OCI-LY7 (cell line): ENCODE measurements around the gene ARHGAP24. TPM values are rescaled to one million over a fixed set of nuclear protein-coding genes. Genes with fewer than 3 reads are reported as not detected.

Experiments
- BruUV-seq: library from RNA; stranded (reverse); fragments of 400-500 nt; replicated peaks from 2 replicates; lab custom pipeline; 2021; lab: Mats Ljungman, UMichigan
- CTCF ChIA-PET: fragments of 300-600 bp; sonication (Branson Sonifier 250); formaldehyde crosslinking; loops from one replicate; lab custom pipeline; 2022; ENCODE audit warnings: antibody characterized with exemption; ENCODE audit not compliant: unreplicated experiment; lab: Charles Lee
- POLR2A ChIA-PET: fragments of 300-600 bp; sonication (Branson Sonifier 250); formaldehyde crosslinking; loops from one replicate; lab custom pipeline; 2022; ENCODE audit warnings: antibody characterized with exemption; lab: Charles Lee
- DNase-seq: peaks from one replicate; pipeline ENCODE4 v3.0.0-alpha.2; 2015; ENCODE audit warnings: low spot score
- H2AFZ ChIP-seq: fragments of 200-600 bp; sonication (generic), shearing (Covaris generic); 2 replicates; pipeline ENCODE4 v1.6.1; 2014; ENCODE audit warnings: mild to moderate bottlenecking, antibody characterized with exemption, low read length, moderate library complexity
- H3K27ac ChIP-seq: fragments of 200-600 bp; sonication (generic); 2 replicates; pipeline ENCODE4 v1.5.1; 2014; ENCODE audit warnings: mixed run types, low read depth, mild to moderate bottlenecking, moderate library complexity, low read length, inconsistent platforms; ENCODE audit not compliant: poor library complexity, severe bottlenecking
- H3K36me3 ChIP-seq: fragments of 200-600 bp; sonication (generic); 2 replicates; pipeline ENCODE4 v1.6.1; 2014; ENCODE audit warnings: mild to moderate bottlenecking, antibody characterized with exemption, low read length, moderate library complexity, mixed read lengths; ENCODE audit not compliant: insufficient read depth
- H3K4me1 ChIP-seq: fragments of 200-600 bp; sonication (generic); 2 replicates; pipeline ENCODE4 v1.5.1; 2014; ENCODE audit warnings: mild to moderate bottlenecking, low read length; ENCODE audit not compliant: insufficient read depth, poor library complexity, severe bottlenecking
- H3K4me2 ChIP-seq: fragments of 200-600 bp; sonication (generic); 2 replicates; pipeline ENCODE4 v1.6.1; 2014; ENCODE audit warnings: mild to moderate bottlenecking, low read length
- H3K4me3 ChIP-seq: fragments of 200-600 bp; sonication (generic); 2 replicates; pipeline ENCODE4 v1.5.1; 2014; ENCODE audit warnings: mild to moderate bottlenecking, low read depth, low read length; ENCODE audit not compliant: poor library complexity, severe bottlenecking
- H3K79me2 ChIP-seq: fragments of 200-600 bp; sonication (generic); 2 replicates; pipeline ENCODE4 v1.6.1; 2016; ENCODE audit warnings: low read depth, mild to moderate bottlenecking, low read length, moderate library complexity, mixed read lengths; ENCODE audit not compliant: insufficient read depth
- H3K9me2 ChIP-seq: fragments of 200-600 bp; sonication (generic); 2 replicates; pipeline ENCODE4 v1.6.1; 2016; ENCODE audit warnings: mild to moderate bottlenecking, low read length, mixed read lengths; ENCODE audit not compliant: insufficient read depth
- H3K9me3 ChIP-seq: fragments of 200-600 bp; sonication (generic); 2 replicates; pipeline ENCODE4 v1.6.1; 2014; ENCODE audit warnings: mild to moderate bottlenecking, mixed run types, low read length, mixed read lengths
- H4K20me1 ChIP-seq: fragments of 200-600 bp; sonication (generic); 2 replicates; pipeline ENCODE4 v1.6.1; 2014; ENCODE audit warnings: mild to moderate bottlenecking, antibody characterized with exemption, low read length, moderate library complexity, mixed read lengths; ENCODE audit not compliant: insufficient read depth
- EZH2phosphoT487 ChIP-seq: fragments of 200-600 bp; sonication (generic); IDR thresholded peaks from 2 replicates; pipeline ENCODE4 v1.6.1; 2018; ENCODE audit warnings: low read depth, borderline replicate concordance, mild to moderate bottlenecking, mixed run types, antibody characterized with exemption, low read length, moderate library complexity, mixed read lengths
- intact Hi-C: fragments of 100-400 bp; cut with micrococcal nuclease; formaldehyde crosslinking; loops from one replicate; pipeline ENCODE4 v1.10.0; 2022; ENCODE audit not compliant: unreplicated experiment
- total RNA-seq, 2 experiments: library from RNA; depleted of rRNA in 1 of 2; stranded (reverse); fragments of >200 nt in 1 of 2; shearing (Covaris generic) in 1 of 2; gene quantifications; 2 replicates each; pipeline ENCODE4 v1.2.3, GENCODE V29; 2014 to 2022
- TF ChIP-seq, protein P1 (sequence below): fragments of 200-600 bp; sonication (generic); conservative IDR thresholded peaks from 2 replicates; pipeline ENCODE4 v1.5.1; 2014; ENCODE audit warnings: mild to moderate bottlenecking, antibody characterized with exemption, low read length, moderate library complexity, mixed read lengths

The ARHGAP24 gene
- total RNA-seq, 2 experiments from 2014 or later: 0.88 to 4.4 TPM

DNA sequence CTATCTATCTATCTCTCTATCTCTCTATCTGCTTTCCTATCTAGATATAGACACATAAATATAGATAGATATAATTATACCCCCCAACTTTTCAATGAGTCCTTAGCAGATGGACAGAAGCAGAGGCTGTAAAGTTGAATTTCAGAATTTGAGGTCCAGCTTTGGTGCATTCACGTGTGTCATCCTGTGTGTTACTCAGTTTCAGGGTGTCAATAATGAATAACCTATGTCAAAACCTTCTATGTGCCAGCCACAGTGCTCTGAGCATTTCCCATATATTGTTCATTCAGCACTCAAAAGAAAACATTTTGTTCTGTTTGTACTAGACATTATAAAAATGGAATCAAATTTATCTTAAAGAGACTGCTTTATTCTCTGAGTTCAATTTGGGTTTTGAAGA lies 310.0 kb downstream of the ARHGAP24 start:
- Histone ChIP-seq H3K36me3 (no peaks in the 10 kb centered on the region), H3K4me1 (peaks cover 32% of the 10 kb centered on the region), H3K4me3 (no peak overlapping the region), H3K4me2 (no peak overlapping the region), H3K9me3 (peaks cover 3% of the 10 kb centered on the region; the same call in 1 of the 2 replicates), H3K79me2 (no peaks in the 10 kb centered on the region), H3K9me2 (no peaks in the 10 kb centered on the region), H3K27ac (no peak overlapping the region), H4K20me1 (no peaks in the 10 kb centered on the region), H2AFZ (no peak overlapping the region)
- CTCF ChIA-PET: no interaction called here
- no peak for TF ChIP-seq EZH2phosphoT487
- TF ChIP-seq, protein P1, sequence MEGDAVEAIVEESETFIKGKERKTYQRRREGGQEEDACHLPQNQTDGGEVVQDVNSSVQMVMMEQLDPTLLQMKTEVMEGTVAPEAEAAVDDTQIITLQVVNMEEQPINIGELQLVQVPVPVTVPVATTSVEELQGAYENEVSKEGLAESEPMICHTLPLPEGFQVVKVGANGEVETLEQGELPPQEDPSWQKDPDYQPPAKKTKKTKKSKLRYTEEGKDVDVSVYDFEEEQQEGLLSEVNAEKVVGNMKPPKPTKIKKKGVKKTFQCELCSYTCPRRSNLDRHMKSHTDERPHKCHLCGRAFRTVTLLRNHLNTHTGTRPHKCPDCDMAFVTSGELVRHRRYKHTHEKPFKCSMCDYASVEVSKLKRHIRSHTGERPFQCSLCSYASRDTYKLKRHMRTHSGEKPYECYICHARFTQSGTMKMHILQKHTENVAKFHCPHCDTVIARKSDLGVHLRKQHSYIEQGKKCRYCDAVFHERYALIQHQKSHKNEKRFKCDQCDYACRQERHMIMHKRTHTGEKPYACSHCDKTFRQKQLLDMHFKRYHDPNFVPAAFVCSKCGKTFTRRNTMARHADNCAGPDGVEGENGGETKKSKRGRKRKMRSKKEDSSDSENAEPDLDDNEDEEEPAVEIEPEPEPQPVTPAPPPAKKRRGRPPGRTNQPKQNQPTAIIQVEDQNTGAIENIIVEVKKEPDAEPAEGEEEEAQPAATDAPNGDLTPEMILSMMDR: no peak
- no peak for DNase-seq
- no TSS peak for BruUV-seq
- POLR2A ChIA-PET: no interaction called here
- intact Hi-C loops: no loop called here

DNA sequence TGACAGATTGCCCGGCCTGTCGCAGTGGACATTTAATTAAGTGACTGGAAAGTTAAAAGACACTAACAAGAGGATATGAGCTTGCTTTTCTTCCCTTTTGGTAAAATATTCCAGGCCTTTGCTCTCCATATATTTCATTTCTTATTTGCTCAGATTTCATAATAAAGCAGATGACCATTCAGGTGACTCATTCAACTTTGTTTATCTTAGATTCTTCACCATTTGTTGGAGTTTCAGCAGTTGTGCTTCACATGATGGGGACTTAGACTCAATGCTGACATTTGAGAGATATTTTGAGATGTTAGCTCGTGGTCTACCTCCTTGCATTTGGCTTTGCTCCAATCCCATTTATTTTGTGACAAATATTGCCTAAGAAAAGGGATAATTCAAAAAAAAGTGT lies 312.2 kb downstream of the ARHGAP24 start:
- no peaks in the 10 kb centered on the region for H3K9me2 ChIP-seq
- no peaks in the 10 kb centered on the region for H3K36me3 ChIP-seq
- peaks cover 3% of the 10 kb centered on the region; the same call in 1 of the 2 replicates for H3K9me3 ChIP-seq
- POLR2A ChIA-PET: interaction anchor here (0.7 to 2.6 kb wide), 3 partner anchors 9 to 52 kb away, joined by 3 to 27 read pairs (median 3); no protein-coding TSS in a partner anchor
- no peak overlapping the region for H3K27ac ChIP-seq
- DNase-seq: no peak
- no peaks in the 10 kb centered on the region for H3K79me2 ChIP-seq
- no peak overlapping the region for H3K4me2 ChIP-seq
- H3K4me1 ChIP-seq: peaks cover 25% of the 10 kb centered on the region
- no peaks in the 10 kb centered on the region for H4K20me1 ChIP-seq
- TF ChIP-seq, protein P1: no peak
- no peak for TF ChIP-seq EZH2phosphoT487
- H3K4me3 ChIP-seq: no peak overlapping the region
- intact Hi-C loops: no loop called here
- BruUV-seq: no TSS peak
- H2AFZ ChIP-seq: no peak overlapping the region; the same call in 1 of the 2 replicates
- CTCF ChIA-PET: no interaction called here

DNA sequence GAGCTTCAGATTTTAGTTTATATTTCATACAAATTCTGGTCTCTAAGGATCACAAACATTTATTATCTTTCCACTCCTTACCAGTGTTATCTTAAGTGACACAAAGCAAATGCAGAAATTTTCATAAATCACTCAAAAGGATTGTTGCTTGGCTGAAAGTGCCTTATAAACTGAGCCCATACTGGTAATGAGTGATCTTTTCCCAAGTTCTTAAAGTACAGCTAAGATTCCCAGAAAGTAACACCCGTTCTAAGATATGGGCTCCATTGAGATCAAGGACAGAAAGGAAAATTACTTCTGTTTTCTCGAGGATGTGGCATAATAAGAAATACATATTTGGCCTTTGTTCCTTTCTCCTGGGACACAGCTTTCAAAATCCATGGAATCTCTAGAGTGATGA lies 313.7 kb downstream of the ARHGAP24 start:
- intact Hi-C loops: no loop called here
- H3K9me2 ChIP-seq: no peaks in the 10 kb centered on the region
- TF ChIP-seq, protein P1: no peak
- TF ChIP-seq EZH2phosphoT487: no peak
- H2AFZ ChIP-seq: no peak overlapping the region
- BruUV-seq: no TSS peak
- H3K4me1 ChIP-seq: peaks cover 20% of the 10 kb centered on the region
- no peak overlapping the region for H3K4me3 ChIP-seq
- H4K20me1 ChIP-seq: no peaks in the 10 kb centered on the region
- no peak for DNase-seq
- H3K79me2 ChIP-seq: no peaks in the 10 kb centered on the region
- ChIA-PET POLR2A (interaction anchor here (0.6 to 2.6 kb wide), 8 partner anchors 10 to 527 kb away, joined by 3 to 27 read pairs (median 4); no protein-coding TSS in a partner anchor), CTCF (interaction anchor here (1.3 kb wide), 1 partner anchor 10 kb away, joined by 5 read pairs; no protein-coding TSS in a partner anchor)
- H3K36me3 ChIP-seq: no peaks in the 10 kb centered on the region
- peak overlapping the region; percentile 22; the same call in 1 of the 2 replicates for H3K4me2 ChIP-seq
- H3K27ac ChIP-seq: no peak overlapping the region
- peaks cover 3% of the 10 kb centered on the region; the same call in 1 of the 2 replicates for H3K9me3 ChIP-seq
